ENCODE results near the gene SMARCA1. TPM values are rescaled to one million over a fixed set of nuclear protein-coding genes. Genes with fewer than 3 reads are reported as not detected.

SMARCA1 gene
- total and polyA plus RNA-seq, 2 experiments from 2014 or later: 66.7 to 119 TPM

- no peaks in the 10 kb centered on the region for H3K27me3 ChIP-seq
- no peaks in the 10 kb centered on the region for H3K9me2 ChIP-seq (replicated peaks; ENCODE audit: insufficient read depth)
- no peaks in the 10 kb centered on the region for H3K79me2 ChIP-seq
- H2AFZ ChIP-seq: no peak overlapping the region
- DNase-seq (ENCODE audit: low spot score): no peak
- no peaks in the 10 kb centered on the region for H3K4me1 ChIP-seq (ENCODE audit: insufficient read depth)
- H4K20me1 ChIP-seq (ENCODE audit: insufficient read depth, poor library complexity, severe bottlenecking): no peaks in the 10 kb centered on the region
- H3K4me2 ChIP-seq: no peak overlapping the region
- WGBS (ENCODE audit: low lambda C conversion rate, missing lambda C conversion rate): 64% methylated on average over 3 of the region's 3 CpGs
- no peaks in the 10 kb centered on the region for H3K36me3 ChIP-seq (replicated peaks; ENCODE audit: insufficient read depth, low read depth)
- H3K9me3 ChIP-seq (ENCODE audit: low read depth): no peaks in the 10 kb centered on the region
- H3K4me3 ChIP-seq: no peak overlapping the region
- no peak for TF ChIP-seq EZH2 (IDR thresholded peaks at IDR 0.05; ENCODE audit: borderline replicate concordance)
- TF ChIP-seq CTCF (IDR thresholded peaks at IDR 0.05; ENCODE audit: poor library complexity): peak; percentile 33
- H3K27ac ChIP-seq: no peak overlapping the region
Measured at GRCh38 chrX:129462707-129463106, 60.6 kb downstream of the SMARCA1 start.

DNA sequence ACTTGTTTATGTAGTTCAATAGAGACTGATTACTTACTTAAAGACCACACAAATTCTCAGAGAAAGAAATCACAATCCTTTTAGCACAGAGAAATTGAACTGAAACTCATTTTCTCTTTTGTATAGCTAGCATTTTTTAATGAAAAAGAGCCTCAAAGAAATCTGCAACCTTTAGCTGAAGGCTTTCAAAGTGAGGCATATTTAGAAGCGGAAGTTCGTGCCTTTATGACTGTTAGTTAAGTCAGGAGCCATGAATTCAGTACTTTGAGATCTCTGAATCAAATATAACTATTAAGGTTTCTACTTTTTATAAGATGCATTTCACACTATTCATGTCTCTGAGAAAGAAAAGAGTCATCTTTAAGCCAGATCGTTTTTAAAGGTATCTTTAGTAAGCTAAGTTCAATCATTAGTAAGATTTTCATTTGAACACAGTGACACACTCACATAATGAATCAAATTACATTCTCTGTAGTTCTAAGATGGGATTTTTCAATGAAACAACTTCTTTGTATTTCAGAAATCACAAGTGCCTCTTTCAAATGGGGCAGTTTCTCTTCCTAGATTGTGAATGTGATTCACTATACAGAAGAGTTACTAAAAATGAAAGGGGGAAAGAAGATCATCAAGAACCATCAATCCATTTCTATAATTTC is 61.4 kb downstream of the SMARCA1 start:
- DNase-seq (ENCODE audit: low spot score): no peak
- TF ChIP-seq CTCF (IDR thresholded peaks at IDR 0.05; ENCODE audit: poor library complexity) (no peak), EZH2 (IDR thresholded peaks at IDR 0.05; ENCODE audit: borderline replicate concordance) (no peak), EZH2phosphoT487 (IDR thresholded peaks at IDR 0.05; ENCODE audit: low read depth, severe bottlenecking, unreplicated experiment) (no peak)
- Histone ChIP-seq H3K9me3 (ENCODE audit: low read depth) (no peaks in the 10 kb centered on the region), H3K27ac (no peak overlapping the region), H4K20me1 (ENCODE audit: insufficient read depth, poor library complexity, severe bottlenecking) (no peaks in the 10 kb centered on the region), H3K4me2 (no peak overlapping the region), H3K27me3 (no peaks in the 10 kb centered on the region), H3K79me2 (no peaks in the 10 kb centered on the region), H3K36me3 (replicated peaks; ENCODE audit: insufficient read depth, low read depth) (no peaks in the 10 kb centered on the region), H3K4me1 (ENCODE audit: insufficient read depth) (no peaks in the 10 kb centered on the region), H3K4me3 (no peak overlapping the region), H3K9me2 (replicated peaks; ENCODE audit: insufficient read depth) (no peaks in the 10 kb centered on the region), H2AFZ (no peak overlapping the region)
- 79% methylated on average over 3 of the region's 3 CpGs for WGBS (ENCODE audit: low lambda C conversion rate, missing lambda C conversion rate)

GRCh38 chrX:129452523-129452922 is 70.8 kb downstream of the SMARCA1 start:
- no peak overlapping the region for H3K4me3 ChIP-seq
- H3K9me2 ChIP-seq (replicated peaks; ENCODE audit: insufficient read depth): no peaks in the 10 kb centered on the region
- H3K9me3 ChIP-seq (ENCODE audit: low read depth): no peaks in the 10 kb centered on the region
- H2AFZ ChIP-seq: no peak overlapping the region
- DNase-seq (ENCODE audit: low spot score): no peak
- 76% methylated on average over 6 of the region's 6 CpGs for WGBS (ENCODE audit: low lambda C conversion rate, missing lambda C conversion rate)
- H3K36me3 ChIP-seq (replicated peaks; ENCODE audit: insufficient read depth, low read depth): no peaks in the 10 kb centered on the region
- no peak overlapping the region for H3K27ac ChIP-seq
- no peaks in the 10 kb centered on the region for H3K27me3 ChIP-seq
- TF ChIP-seq CTCF (IDR thresholded peaks at IDR 0.05; ENCODE audit: poor library complexity): no peak
- no peak for TF ChIP-seq EZH2phosphoT487 (IDR thresholded peaks at IDR 0.05; ENCODE audit: low read depth, severe bottlenecking, unreplicated experiment)
- no peak overlapping the region for H3K4me2 ChIP-seq
- no peaks in the 10 kb centered on the region for H3K79me2 ChIP-seq
- H4K20me1 ChIP-seq (ENCODE audit: insufficient read depth, poor library complexity, severe bottlenecking): no peaks in the 10 kb centered on the region
- H3K4me1 ChIP-seq (ENCODE audit: insufficient read depth): no peaks in the 10 kb centered on the region

DNA sequence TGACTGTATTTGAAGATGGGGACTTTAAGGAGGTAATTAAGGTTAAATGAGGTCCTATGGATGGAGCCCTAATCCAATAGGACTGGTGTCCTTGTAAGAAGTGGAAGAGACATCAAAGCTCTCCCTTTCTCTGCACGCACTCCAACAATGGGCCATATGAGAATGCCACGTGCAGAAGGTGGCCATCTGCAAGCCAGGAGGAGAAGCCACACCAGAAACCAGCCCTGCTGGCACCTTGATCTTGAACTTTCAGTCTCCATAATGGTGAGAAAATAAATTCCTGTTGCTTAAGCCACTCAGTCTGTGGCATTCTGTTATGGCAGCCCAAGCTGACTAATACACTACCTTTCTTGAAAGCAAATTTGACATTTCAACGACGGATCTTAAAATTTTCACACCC is 73.2 kb downstream of the SMARCA1 start:
- 74% methylated on average over 4 of the region's 4 CpGs for WGBS (ENCODE audit: low lambda C conversion rate, missing lambda C conversion rate)
- no peaks in the 10 kb centered on the region for H3K4me1 ChIP-seq (ENCODE audit: insufficient read depth)

More for the DNA sequence above, 73.2 kb downstream of the SMARCA1 start:
- Histone ChIP-seq H3K79me2 (no peaks in the 10 kb centered on the region), H2AFZ (no peak overlapping the region), H3K27ac (no peak overlapping the region), H3K9me2 (replicated peaks; ENCODE audit: insufficient read depth) (no peaks in the 10 kb centered on the region), H4K20me1 (ENCODE audit: insufficient read depth, poor library complexity, severe bottlenecking) (no peaks in the 10 kb centered on the region), H3K4me3 (no peak overlapping the region), H3K9me3 (ENCODE audit: low read depth) (no peaks in the 10 kb centered on the region), H3K36me3 (replicated peaks; ENCODE audit: insufficient read depth, low read depth) (no peaks in the 10 kb centered on the region), H3K4me2 (no peak overlapping the region), H3K27me3 (no peaks in the 10 kb centered on the region)
- no peak for DNase-seq (ENCODE audit: low spot score)
- no peak for TF ChIP-seq EZH2phosphoT487 (IDR thresholded peaks at IDR 0.05; ENCODE audit: low read depth, severe bottlenecking, unreplicated experiment)
- no peak for TF ChIP-seq EZH2 (IDR thresholded peaks at IDR 0.05; ENCODE audit: borderline replicate concordance)

All from hepatocyte (in vitro differentiated cells).